ENCODE results near the gene CHAD.

GRCh38 chr17:50437409-50437808 is 31.3 kb downstream of the CHAD start:
- TF ChIP-seq CTCF (IDR thresholded peaks at IDR 0.05): no peak
- TF ChIP-seq EZH2 (IDR thresholded peaks at IDR 0.05; ENCODE audit: borderline replicate concordance, insufficient read depth, low read depth, low read length, poor library complexity, severe bottlenecking): no peak
